ENCODE data around the gene THADA.

The THADA gene

DNA sequence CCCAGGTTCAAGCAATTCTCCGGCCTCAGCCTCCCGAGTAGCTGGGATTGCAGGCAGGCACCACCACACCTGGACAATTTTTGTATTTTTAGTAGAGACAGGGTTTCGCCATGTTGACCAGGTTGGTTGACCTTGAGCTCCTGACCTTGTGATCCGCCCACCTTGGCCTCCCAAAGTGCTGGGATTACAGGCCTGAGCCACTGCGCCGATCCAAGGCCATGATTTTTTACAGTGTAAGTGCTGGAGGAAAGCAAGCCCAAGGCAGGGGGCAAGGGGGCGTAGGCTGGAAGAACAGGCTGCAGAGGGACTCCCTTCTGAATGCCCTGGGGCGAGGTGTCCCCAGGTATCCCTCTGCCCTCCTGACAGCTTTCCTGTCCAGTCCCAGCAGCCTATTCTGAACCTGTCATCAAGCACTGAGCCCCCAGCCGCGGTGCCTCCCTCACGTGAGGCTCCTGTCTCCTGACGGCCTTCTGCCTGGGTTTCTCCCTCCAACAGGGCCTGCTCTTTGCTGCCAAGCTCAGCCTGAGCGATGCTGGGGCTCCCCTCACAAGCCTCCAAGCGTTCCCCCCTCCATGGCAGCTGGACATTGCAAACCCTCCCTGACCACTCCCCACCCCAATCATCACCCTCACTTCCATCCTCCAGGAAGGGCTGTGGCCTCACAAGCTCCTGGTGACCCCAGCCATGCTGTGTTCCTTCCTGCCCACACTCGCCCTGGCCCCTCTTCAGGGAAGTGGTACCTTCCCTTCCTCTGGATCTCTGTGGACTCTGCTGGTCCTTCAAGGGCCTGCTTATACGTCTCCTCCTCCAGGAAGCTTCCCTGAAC, 407.1 kb downstream of the THADA start:
- no peak overlapping the region for H2AFZ ChIP-seq (ENCODE audit: low read depth, low read length)
- H4K20me1 ChIP-seq (ENCODE audit: insufficient read depth, low read length) = no peaks in the 10 kb centered on the region
- H3K27ac ChIP-seq (ENCODE audit: low read length) = no peak overlapping the region
- DNase-seq = no peak
- no peaks in the 10 kb centered on the region for H3K79me2 ChIP-seq (ENCODE audit: insufficient read depth, low read length)
- H3K27me3 ChIP-seq (ENCODE audit: insufficient read depth, low read length, poor library complexity) = no peaks in the 10 kb centered on the region
- no peak overlapping the region for H3K9ac ChIP-seq (ENCODE audit: low read depth, low read length)
- H3K9me3 ChIP-seq (ENCODE audit: insufficient read depth, low read length, severe bottlenecking) = no peaks in the 10 kb centered on the region
- peaks cover 12% of the 10 kb centered on the region for H3K4me1 ChIP-seq (ENCODE audit: insufficient read depth, low read length)
- ATAC-seq (ENCODE audit: insufficient read depth, low read depth) = no peak
- H3K4me2 ChIP-seq (ENCODE audit: insufficient read depth, low read length) = no peak overlapping the region
- no peak for TF ChIP-seq EZH2 (IDR thresholded peaks at IDR 0.05; ENCODE audit: borderline replicate concordance, low read depth, low read length, severe bottlenecking)
- TF ChIP-seq, protein P1, sequence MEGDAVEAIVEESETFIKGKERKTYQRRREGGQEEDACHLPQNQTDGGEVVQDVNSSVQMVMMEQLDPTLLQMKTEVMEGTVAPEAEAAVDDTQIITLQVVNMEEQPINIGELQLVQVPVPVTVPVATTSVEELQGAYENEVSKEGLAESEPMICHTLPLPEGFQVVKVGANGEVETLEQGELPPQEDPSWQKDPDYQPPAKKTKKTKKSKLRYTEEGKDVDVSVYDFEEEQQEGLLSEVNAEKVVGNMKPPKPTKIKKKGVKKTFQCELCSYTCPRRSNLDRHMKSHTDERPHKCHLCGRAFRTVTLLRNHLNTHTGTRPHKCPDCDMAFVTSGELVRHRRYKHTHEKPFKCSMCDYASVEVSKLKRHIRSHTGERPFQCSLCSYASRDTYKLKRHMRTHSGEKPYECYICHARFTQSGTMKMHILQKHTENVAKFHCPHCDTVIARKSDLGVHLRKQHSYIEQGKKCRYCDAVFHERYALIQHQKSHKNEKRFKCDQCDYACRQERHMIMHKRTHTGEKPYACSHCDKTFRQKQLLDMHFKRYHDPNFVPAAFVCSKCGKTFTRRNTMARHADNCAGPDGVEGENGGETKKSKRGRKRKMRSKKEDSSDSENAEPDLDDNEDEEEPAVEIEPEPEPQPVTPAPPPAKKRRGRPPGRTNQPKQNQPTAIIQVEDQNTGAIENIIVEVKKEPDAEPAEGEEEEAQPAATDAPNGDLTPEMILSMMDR (IDR thresholded peaks at IDR 0.05; ENCODE audit: borderline replicate concordance, extremely low read depth, low read length, poor library complexity, severe bottlenecking) = no peak
- H3K4me3 ChIP-seq (ENCODE audit: low read depth in 1 of 2, low read length in 2 of 2) = no peak overlapping the region
- no peaks in the 10 kb centered on the region for H3K36me3 ChIP-seq (ENCODE audit: insufficient read depth, low read length)

DNA sequence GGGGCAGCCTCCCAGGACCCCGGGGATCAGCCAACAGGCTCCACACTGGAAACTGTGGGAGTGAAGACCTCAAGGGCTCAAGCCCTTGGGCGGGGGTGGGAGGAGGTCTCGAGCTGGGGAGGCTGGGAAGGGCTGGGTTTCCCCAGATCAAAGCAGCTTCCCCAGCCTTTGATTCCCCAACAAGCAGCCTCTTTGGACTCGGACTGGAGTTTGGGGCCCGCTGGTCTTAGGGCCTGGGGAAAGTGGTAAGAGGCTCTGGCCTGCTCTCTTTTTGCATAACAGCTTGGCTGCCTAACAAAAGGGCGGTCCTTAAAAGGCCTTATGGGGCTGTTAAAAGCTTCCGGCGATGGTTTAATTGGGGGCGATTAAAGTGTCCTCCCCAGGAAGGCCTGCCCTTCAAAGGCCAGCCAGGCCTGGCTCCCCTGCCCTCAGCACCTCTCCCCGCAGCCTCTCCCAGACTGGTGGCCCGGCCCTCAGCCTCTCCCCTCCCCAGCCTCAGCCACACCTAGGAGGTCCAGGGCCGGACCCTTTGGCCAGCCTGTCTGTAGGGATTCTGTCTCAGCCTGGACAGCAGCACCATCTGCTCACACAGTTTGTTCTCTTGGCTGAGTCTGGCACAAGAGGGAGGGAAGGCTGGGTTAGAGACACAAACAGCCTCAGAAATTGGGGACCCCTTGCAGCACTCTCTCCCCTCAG, 409.0 kb downstream of the THADA start:
- Histone ChIP-seq H3K4me1 (ENCODE audit: insufficient read depth, low read length) (no peaks in the 10 kb centered on the region), H3K79me2 (ENCODE audit: insufficient read depth, low read length) (no peaks in the 10 kb centered on the region), H3K27ac (ENCODE audit: low read length) (peak overlapping the region; percentile 46; the same call in 1 of the 2 replicates), H3K36me3 (ENCODE audit: insufficient read depth, low read length) (no peaks in the 10 kb centered on the region), H3K4me3 (ENCODE audit: low read depth in 1 of 2, low read length in 2 of 2) (no peak overlapping the region), H3K4me2 (ENCODE audit: insufficient read depth, low read length) (no peak overlapping the region), H2AFZ (ENCODE audit: low read depth, low read length) (no peak overlapping the region), H3K9me3 (ENCODE audit: insufficient read depth, low read length, severe bottlenecking) (no peaks in the 10 kb centered on the region), H4K20me1 (ENCODE audit: insufficient read depth, low read length) (no peaks in the 10 kb centered on the region), H3K9ac (ENCODE audit: low read depth, low read length) (no peak overlapping the region), H3K27me3 (ENCODE audit: insufficient read depth, low read length, poor library complexity) (no peaks in the 10 kb centered on the region)
- DNase-seq (no peak), ATAC-seq (ENCODE audit: insufficient read depth, low read depth) (no peak)
- TF ChIP-seq, protein P1 (IDR thresholded peaks at IDR 0.05; ENCODE audit: borderline replicate concordance, extremely low read depth, low read length, poor library complexity, severe bottlenecking) = no peak
- no peak for TF ChIP-seq EZH2 (IDR thresholded peaks at IDR 0.05; ENCODE audit: borderline replicate concordance, low read depth, low read length, severe bottlenecking)

DNA sequence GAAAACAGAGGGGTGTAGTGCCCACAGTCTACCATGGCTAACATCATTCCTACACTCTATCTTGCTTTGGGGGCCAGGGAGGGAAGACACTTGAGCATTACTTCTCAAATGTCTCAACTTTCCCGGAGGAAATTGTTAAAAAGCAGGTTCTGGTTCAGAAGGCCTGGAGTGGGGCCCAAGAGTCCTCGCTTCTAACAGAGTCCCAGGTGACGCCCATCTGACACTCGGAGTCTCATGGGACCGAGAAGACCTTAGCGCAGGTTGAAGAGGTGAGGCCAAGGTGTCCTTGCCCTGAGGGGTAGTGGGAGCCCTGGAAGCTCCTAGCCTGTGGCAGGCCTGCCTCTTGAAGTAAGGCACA, 409.5 kb downstream of the THADA start:
- Histone ChIP-seq H3K79me2 (ENCODE audit: insufficient read depth, low read length) (no peaks in the 10 kb centered on the region), H3K4me1 (ENCODE audit: insufficient read depth, low read length) (no peaks in the 10 kb centered on the region), H2AFZ (ENCODE audit: low read depth, low read length) (no peak overlapping the region), H3K4me3 (ENCODE audit: low read depth in 1 of 2, low read length in 2 of 2) (no peak overlapping the region), H4K20me1 (ENCODE audit: insufficient read depth, low read length) (no peaks in the 10 kb centered on the region), H3K4me2 (ENCODE audit: insufficient read depth, low read length) (no peak overlapping the region), H3K9me3 (ENCODE audit: insufficient read depth, low read length, severe bottlenecking) (no peaks in the 10 kb centered on the region), H3K36me3 (ENCODE audit: insufficient read depth, low read length) (no peaks in the 10 kb centered on the region), H3K27ac (ENCODE audit: low read length) (peak overlapping the region; percentile 46; the same call in 1 of the 2 replicates), H3K9ac (ENCODE audit: low read depth, low read length) (no peak overlapping the region), H3K27me3 (ENCODE audit: insufficient read depth, low read length, poor library complexity) (no peaks in the 10 kb centered on the region)
- no peak for TF ChIP-seq EZH2 (IDR thresholded peaks at IDR 0.05; ENCODE audit: borderline replicate concordance, low read depth, low read length, severe bottlenecking)
- TF ChIP-seq, protein P1 (IDR thresholded peaks at IDR 0.05; ENCODE audit: borderline replicate concordance, extremely low read depth, low read length, poor library complexity, severe bottlenecking) = no peak
- DNase-seq (no peak), ATAC-seq (ENCODE audit: insufficient read depth, low read depth) (no peak)
